Muscle of leg (tissue), 11 donors: ENCODE results near the gene TMEM119. TPM values are rescaled to one million over a fixed set of nuclear protein-coding genes. Genes with fewer than 3 reads are reported as not detected.
"Not testable (repeated sequence)": the region's sequence is repeated elsewhere in the genome, so short reads cannot be mapped to it uniquely, and the experiment has no call there.

Experiments used
- DNase-seq: peaks from one replicate; pipeline ENCODE4 v3.0.0; 2013
- H3K27ac ChIP-seq: one replicate; pipeline ENCODE4 v1.5.1; 2013; ENCODE audit warnings: mild to moderate bottlenecking, low read length, control low read depth
- H3K27me3 ChIP-seq: one replicate; pipeline ENCODE4 v1.6.1; 2013; ENCODE audit warnings: low read length; ENCODE audit not compliant: control insufficient read depth, insufficient read depth
- H3K36me3 ChIP-seq: one replicate; pipeline ENCODE4 v1.6.1; 2013; ENCODE audit warnings: low read length; ENCODE audit not compliant: control insufficient read depth, insufficient read depth
- H3K4me1 ChIP-seq: one replicate; pipeline ENCODE4 v1.6.1; 2013; ENCODE audit warnings: low read length; ENCODE audit not compliant: control insufficient read depth, insufficient read depth
- H3K4me3 ChIP-seq: one replicate; pipeline ENCODE4 v1.5.1; 2013; ENCODE audit warnings: low read length, control low read depth
- H3K9me3 ChIP-seq: replicated peaks from 2 replicates; pipeline ENCODE4 v1.6.1; 2013; ENCODE audit warnings: low read depth, low read length; ENCODE audit not compliant: control insufficient read depth
- WGBS: methylation state at CpG from one replicate; pipeline ENCODE4 v1.1.5; 2013; ENCODE audit warnings: missing lambda C conversion rate; ENCODE audit not compliant: insufficient coverage; 5-methylcytosine and 5-hydroxymethylcytosine counted together
- polyA plus RNA-seq, 8 donors: library from polyadenylated mRNA; unstranded; fragments of 120-200 nt; gene quantifications; one replicate each; pipeline versions ENCODE4 v1.2.1 to v1.2.3, GENCODE V29; 2013; ENCODE audit warnings: inconsistent platforms in 1 of 8, low replicate concordance in 1 of 8; ENCODE audit not compliant: insufficient read length in 8 of 8, insufficient read depth in 1 of 8
- total RNA-seq: library from RNA; stranded (reverse); fragments of 120-200 nt; gene quantifications from one replicate; pipeline ENCODE4 v1.2.4, GENCODE V29; 2013

Gene TMEM119
- total and polyA plus RNA-seq, 9 donors = 25.2 to 68.7 (median 43.1) TPM

DNA sequence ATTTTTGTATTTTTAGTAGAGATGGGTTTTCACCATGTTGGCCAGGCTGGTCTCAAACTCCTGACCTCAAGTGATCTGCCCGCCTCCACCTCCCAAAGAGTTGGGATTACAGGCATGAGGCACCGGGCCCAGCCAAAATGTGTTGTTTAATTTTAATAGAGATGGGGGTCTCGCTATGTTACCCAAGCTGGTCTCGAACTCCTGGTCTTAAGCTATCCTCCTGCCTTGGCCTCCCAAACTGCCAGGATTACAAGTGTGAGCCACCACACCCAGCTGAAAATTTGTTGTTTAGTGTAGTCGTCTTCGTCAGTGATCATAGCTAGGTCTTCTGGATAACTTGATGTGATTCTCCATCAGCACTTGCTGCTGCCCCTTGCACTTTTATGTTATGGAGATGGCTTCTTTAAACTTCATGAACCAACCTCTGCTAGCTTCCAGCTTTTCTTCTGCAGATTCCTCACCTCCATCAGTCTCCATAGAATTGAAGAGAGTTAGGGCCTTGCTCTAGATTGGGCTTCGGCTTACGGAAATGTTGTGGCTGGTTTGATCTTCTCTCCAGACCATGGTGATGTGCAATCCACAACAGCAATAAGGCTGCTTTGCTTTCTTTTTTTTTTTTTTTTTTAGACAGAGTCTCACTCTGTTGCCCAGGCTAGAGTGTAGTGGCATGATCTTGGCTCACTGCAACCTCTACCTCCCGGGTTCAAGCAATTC is 22.5 kb downstream of the TMEM119 start:
- no peaks in the 10 kb centered on the region for H3K27me3 ChIP-seq
- H3K9me3 ChIP-seq = no peaks in the 10 kb centered on the region
- H3K4me3 ChIP-seq = no peak overlapping the region
- WGBS = 80% methylated on average over 1 of the region's 9 CpGs
- DNase-seq = no peak
- H3K4me1 ChIP-seq = peaks cover 13% of the 10 kb centered on the region
- no peaks in the 10 kb centered on the region for H3K36me3 ChIP-seq
- H3K27ac ChIP-seq = no peak overlapping the region

- H3K4me3 ChIP-seq, DNase-seq, H3K27me3 ChIP-seq, H3K9me3 ChIP-seq, H3K27ac ChIP-seq, H3K36me3 ChIP-seq: not testable (repeated sequence)
- peaks cover 12% of the 10 kb centered on the region for H3K4me1 ChIP-seq
- WGBS = 100% methylated on average over 1 of the region's 1 CpG
Observed at GRCh38 chr12:108574276-108574675, 23.6 kb downstream of the TMEM119 start.

GRCh38 chr12:108573317-108573716 is 24.6 kb downstream of the TMEM119 start:
- Histone ChIP-seq H3K27ac (no peak overlapping the region), H3K27me3 (no peaks in the 10 kb centered on the region), H3K9me3 (no peaks in the 10 kb centered on the region), H3K4me3 (no peak overlapping the region), H3K4me1 (peaks cover 15% of the 10 kb centered on the region), H3K36me3 (peaks cover 14% of the 10 kb centered on the region)
- no CpG with 5 or more reads among the region's 2 CpGs for WGBS
- DNase-seq = no peak

GRCh38 chr12:108572166-108572790 is 25.6 kb downstream of the TMEM119 start:
- H3K27me3 ChIP-seq = no peaks in the 10 kb centered on the region
- H3K4me1 ChIP-seq = peaks cover 17% of the 10 kb centered on the region
- DNase-seq = no peak
- no peaks in the 10 kb centered on the region for H3K9me3 ChIP-seq
- peaks cover 24% of the 10 kb centered on the region for H3K36me3 ChIP-seq
- 82% methylated on average over 5 of the region's 8 CpGs for WGBS
- no peak overlapping the region for H3K4me3 ChIP-seq
- H3K27ac ChIP-seq = no peak overlapping the region

DNA sequence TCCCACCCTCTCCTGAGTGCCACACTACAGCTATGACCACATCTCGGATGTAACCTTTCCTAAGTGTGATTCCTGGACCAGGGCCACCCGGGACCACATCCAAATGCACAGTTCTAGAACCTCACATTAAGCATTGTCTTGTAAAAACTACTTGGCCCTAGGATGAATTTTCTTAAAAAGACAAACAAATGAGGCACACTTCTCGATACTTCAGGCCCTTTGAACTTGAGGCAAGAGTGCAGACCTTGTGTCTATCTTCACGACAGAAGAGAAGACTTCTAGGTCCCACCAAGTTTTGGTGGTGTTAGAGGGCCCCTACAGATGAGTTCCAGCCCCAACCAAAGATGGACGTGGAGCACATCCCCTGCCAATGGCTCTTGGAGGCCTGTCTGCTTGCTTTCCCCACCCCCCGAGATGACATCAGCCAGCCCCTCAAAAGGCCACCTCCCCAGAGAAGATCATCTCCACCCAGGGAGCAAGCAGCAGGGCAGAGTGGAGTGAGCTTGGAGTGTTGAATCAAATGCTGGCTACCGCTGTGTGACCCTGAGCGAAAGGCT is 26.2 kb downstream of the TMEM119 start:
- H3K27me3 ChIP-seq = no peaks in the 10 kb centered on the region
- H3K4me3 ChIP-seq = no peak overlapping the region
- 75% methylated on average over 2 of the region's 8 CpGs for WGBS
- H3K4me1 ChIP-seq = peaks cover 14% of the 10 kb centered on the region
- no peak overlapping the region for H3K27ac ChIP-seq
- peaks cover 30% of the 10 kb centered on the region for H3K36me3 ChIP-seq
- DNase-seq = no peak
- no peaks in the 10 kb centered on the region for H3K9me3 ChIP-seq

GRCh38 chr12:108570743-108571608 is 26.9 kb downstream of the TMEM119 start:
- H3K27me3 ChIP-seq = no peaks in the 10 kb centered on the region
- no peak overlapping the region for H3K4me3 ChIP-seq
- WGBS = 83% methylated on average over 1 of the region's 3 CpGs
- peak; percentile 68 for DNase-seq
- H3K9me3 ChIP-seq = no peaks in the 10 kb centered on the region
- H3K27ac ChIP-seq = no peak overlapping the region
- H3K36me3 ChIP-seq = peaks cover 37% of the 10 kb centered on the region
- H3K4me1 ChIP-seq = peaks cover 13% of the 10 kb centered on the region

- Histone ChIP-seq H3K27me3 (no peaks in the 10 kb centered on the region), H3K4me3 (no peak overlapping the region), H3K27ac (peak overlapping the region; percentile 71), H3K9me3 (no peaks in the 10 kb centered on the region), H3K4me1 (peaks cover 17% of the 10 kb centered on the region), H3K36me3 (peaks cover 55% of the 10 kb centered on the region)
- DNase-seq = no peak
- WGBS = 65% methylated on average over 7 of the region's 10 CpGs
Observed at GRCh38 chr12:108568338-108569154, 29.3 kb downstream of the TMEM119 start.

GRCh38 chr12:108567406-108568337 is 30.2 kb downstream of the TMEM119 start:
- Histone ChIP-seq H3K27ac (peak overlapping the region; percentile 71), H3K9me3 (no peaks in the 10 kb centered on the region), H3K4me3 (no peak overlapping the region), H3K4me1 (peaks cover 24% of the 10 kb centered on the region), H3K36me3 (peaks cover 55% of the 10 kb centered on the region), H3K27me3 (no peaks in the 10 kb centered on the region)
- DNase-seq = peak; percentile 78
- 39% methylated on average over 2 of the region's 7 CpGs for WGBS

- no peak for DNase-seq
- H3K4me3 ChIP-seq = no peak overlapping the region
- WGBS = 92% methylated on average over 2 of the region's 4 CpGs
- H3K36me3 ChIP-seq = peaks cover 55% of the 10 kb centered on the region
- H3K9me3 ChIP-seq = no peaks in the 10 kb centered on the region
- no peaks in the 10 kb centered on the region for H3K27me3 ChIP-seq
- H3K4me1 ChIP-seq = peaks cover 29% of the 10 kb centered on the region
- H3K27ac ChIP-seq = peak overlapping the region; percentile 23
Observed at GRCh38 chr12:108566452-108566851, 31.4 kb downstream of the TMEM119 start.
